ENCODE results near the gene FURIN. TPM values are rescaled to one million over a fixed set of nuclear protein-coding genes. Genes with fewer than 3 reads are reported as not detected.

FURIN gene
- total and polyA plus RNA-seq, 2 of the 8 experiments (the other 6 are each of a cell fraction or from before 2014, with no cell fraction given) = 15.8 to 32.1 TPM

DNA sequence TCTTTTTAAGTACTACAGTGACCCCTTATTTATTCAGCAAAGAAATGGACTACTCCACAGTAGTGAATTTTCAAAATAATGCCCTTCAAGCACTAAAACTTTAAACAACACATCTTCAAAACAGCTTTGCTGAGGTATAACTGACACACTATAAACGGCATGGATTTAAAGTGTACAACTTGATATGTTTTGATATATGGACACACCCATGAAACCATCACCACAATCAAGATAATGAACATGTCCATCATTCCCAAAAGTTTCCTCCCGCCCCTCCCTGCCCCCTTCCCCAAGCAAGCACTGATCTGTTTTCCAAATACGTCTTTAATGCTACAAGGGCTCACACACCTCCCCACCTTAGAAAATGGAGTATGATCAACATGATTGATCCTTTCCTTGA lies 1.6 kb upstream of the FURIN start:
- Histone ChIP-seq H3K18ac (ENCODE audit: extremely low read depth, low read length) (no peak overlapping the region), H2BK20ac (ENCODE audit: low read length) (no peak overlapping the region), H4K8ac (ENCODE audit: extremely low read depth, insufficient read depth, low read length) (no peak overlapping the region), H3K23ac (ENCODE audit: insufficient read length) (no peak overlapping the region), H2BK120ac (replicated peaks; ENCODE audit: low read depth, low read length) (no peak overlapping the region), H3K4ac (replicated peaks; ENCODE audit: insufficient read length, low read depth, low read length) (no peak overlapping the region), H4K91ac (replicated peaks; ENCODE audit: insufficient read length, low read length) (no peak overlapping the region), H2AK5ac (ENCODE audit: low read depth, low read length) (no peak overlapping the region), H3K4me1 (replicated peaks in 1 of 4; ENCODE audit: control insufficient read depth in 3 of 4, insufficient read depth in 4 of 4, low read length in 3 of 4) (peaks cover 12 to 23% (median 14%) of the 10 kb centered on the region in 4 experiments), H3K4me3 (ENCODE audit: extremely low read depth in 1 of 4, insufficient read depth in 2 of 4, low read depth in 3 of 4, low read length in 4 of 4) (no peak overlapping the region), H3K9me3 (ENCODE audit: insufficient read depth in 2 of 2, low read depth in 1 of 2, low read length in 1 of 2) (no peaks in the 10 kb centered on the region), H3K23me2 (ENCODE audit: low read depth, low read length) (peaks cover 4% of the 10 kb centered on the region; the same call in 1 of the 2 replicates), H2BK5ac (ENCODE audit: low read depth, low read length) (no peak overlapping the region), H3K14ac (ENCODE audit: insufficient read length) (no peak overlapping the region), H3K79me1 (ENCODE audit: low read depth, low read length) (no peaks in the 10 kb centered on the region), H4K20me1 (replicated peaks in 1 of 2; ENCODE audit: control insufficient read depth in 1 of 2, insufficient read depth in 2 of 2, low read length in 2 of 2) (no peaks in the 10 kb centered on the region), H3K9ac (replicated peaks in 1 of 4; ENCODE audit: extremely low read depth in 1 of 4, low read depth in 3 of 4, low read length in 3 of 4) (no peak overlapping the region), H4K5ac (ENCODE audit: insufficient read length, low read depth, low read length) (no peak overlapping the region), H3K27me3 (replicated peaks in 1 of 4; ENCODE audit: control insufficient read depth in 3 of 4, extremely low read depth in 1 of 4, insufficient read depth in 3 of 4, low read length in 3 of 4) (no peaks in the 10 kb centered on the region), H2BK12ac (ENCODE audit: low read depth, low read length) (no peak overlapping the region), H3K56ac (replicated peaks; ENCODE audit: insufficient read length, low read depth, low read length) (no peak overlapping the region), H3K79me2 (ENCODE audit: control insufficient read depth in 1 of 2, insufficient read depth in 2 of 2, low read length in 2 of 2) (no peaks in the 10 kb centered on the region), H2AFZ (ENCODE audit: low read length) (no peak overlapping the region), H3K4me2 (ENCODE audit: insufficient read depth in 1 of 2, low read depth in 2 of 2, low read length in 2 of 2) (no peak overlapping the region), H3K27ac (ENCODE audit: low read depth, low read length) (no peak overlapping the region), H2BK15ac (ENCODE audit: low read length) (0 out of 2 replicates have a peak overlapping the region, but pooled peaks have one; percentile 1), H3K36me3 (ENCODE audit: control insufficient read depth in 2 of 4, insufficient read depth in 4 of 4, low read length in 3 of 4) (no peaks in the 10 kb centered on the region)
- CTCF ChIA-PET (ENCODE audit: partially characterized antibody) = interaction anchor here (1.2 to 2.1 kb wide), 4 partner anchors 14 to 37 kb away, joined by 3 to 13 read pairs (median 8); no protein-coding TSS in a partner anchor
- no peak for TF ChIP-seq RAD21 (IDR thresholded peaks at IDR 0.05 in 1 of 2, conservative IDR thresholded peaks at IDR 0.05 in 1 of 2; ENCODE audit: low read depth in 2 of 2, low read length in 2 of 2)
- no peak for TF ChIP-seq YY1 (IDR thresholded peaks at IDR 0.05; ENCODE audit: low read depth, low read length)
- TF ChIP-seq CEBPB (IDR thresholded peaks at IDR 0.05; ENCODE audit: low read depth, low read length) = no peak
- no peak for TF ChIP-seq RNF2 (IDR thresholded peaks at IDR 0.05; ENCODE audit: borderline replicate concordance, low read depth, low read length, missing control alignments, poor library complexity, severe bottlenecking)
- no peak for TF ChIP-seq CBX5 (IDR thresholded peaks at IDR 0.05; ENCODE audit: low read depth, low read length)
- TF ChIP-seq SIX5 (IDR thresholded peaks at IDR 0.05; ENCODE audit: low read depth, low read length) = no peak
- TF ChIP-seq ATF3 (IDR thresholded peaks at IDR 0.05; ENCODE audit: insufficient read depth, low read depth, low read length) = no peak
- no peak for TF ChIP-seq RFX5 (IDR thresholded peaks at IDR 0.05; ENCODE audit: borderline replicate concordance, low read depth, low read length)
- TF ChIP-seq FOSL1 (IDR thresholded peaks at IDR 0.05; ENCODE audit: insufficient read depth, low read depth, low read length) = no peak
- no peak for TF ChIP-seq HDAC2 (IDR thresholded peaks at IDR 0.05; ENCODE audit: borderline replicate concordance in 1 of 2, low read depth in 2 of 2, low read length in 2 of 2)
- TF ChIP-seq TAF7 (optimal IDR thresholded peaks at IDR 0.05; ENCODE audit: borderline replicate concordance, low read depth, low read length) = no peak
- no peak for TF ChIP-seq JUN (IDR thresholded peaks at IDR 0.05; ENCODE audit: low read depth, low read length)
- POLR2A ChIA-PET (ENCODE audit: partially characterized antibody) = no interaction called here
- no peak for FAIRE-seq
- no peak for DNase-seq (ENCODE audit: low read depth in 1 of 2, low spot score in 2 of 2)
- WGBS, 2 experiments (ENCODE audit: extremely low coverage in 1 of 2, insufficient coverage in 1 of 2, insufficient read length in 1 of 2, insufficient replicate concordance in 2 of 2, low coverage in 1 of 2, low lambda C conversion rate in 2 of 2, missing lambda C conversion rate in 1 of 2) = 79% methylated on average over 3 of the region's 3 CpGs; no CpG with 5 or more reads in 1 of the 2 experiments

Measured in H1 (cell line).